Measurements from ENCODE around the gene PLEKHG7.

Gene PLEKHG7

GRCh38 chr12:92733181-92733580, 30.4 kb downstream of the PLEKHG7 start:
- DNase-seq (ENCODE audit: insufficient read length, low spot score): no peak
- FAIRE-seq: no peak
- TF ChIP-seq CTCF (IDR thresholded peaks at IDR 0.05; ENCODE audit: insufficient read depth, missing control alignments): no peak

- no peak for DNase-seq (ENCODE audit: insufficient read length, low spot score)
- TF ChIP-seq CTCF (IDR thresholded peaks at IDR 0.05; ENCODE audit: insufficient read depth, missing control alignments): no peak
- no peak for FAIRE-seq
These were observed 30.9 kb downstream of the PLEKHG7 start for GRCh38 chr12:92733661-92734060.

GRCh38 chr12:92735131-92735721, 32.4 kb downstream of the PLEKHG7 start:
- FAIRE-seq (no peak), DNase-seq (ENCODE audit: insufficient read length, low spot score) (no peak)
- TF ChIP-seq CTCF (IDR thresholded peaks at IDR 0.05; ENCODE audit: insufficient read depth, missing control alignments): no peak

GRCh38 chr12:92736605-92737004, 33.8 kb downstream of the PLEKHG7 start:
- no peak for FAIRE-seq
- no peak for DNase-seq (ENCODE audit: insufficient read length, low spot score)
- no peak for TF ChIP-seq CTCF (IDR thresholded peaks at IDR 0.05; ENCODE audit: insufficient read depth, missing control alignments)

GRCh38 chr12:92737855-92738850, 35.4 kb downstream of the PLEKHG7 start:
- FAIRE-seq: no peak
- DNase-seq (ENCODE audit: insufficient read length, low spot score): no peak
- TF ChIP-seq CTCF (IDR thresholded peaks at IDR 0.05; ENCODE audit: insufficient read depth, missing control alignments): no peak

GRCh38 chr12:92739113-92739512, 36.3 kb downstream of the PLEKHG7 start:
- FAIRE-seq (no peak), DNase-seq (ENCODE audit: insufficient read length, low spot score) (no peak)

More at GRCh38 chr12:92739113-92739512, 36.3 kb downstream of the PLEKHG7 start:
- TF ChIP-seq CTCF (IDR thresholded peaks at IDR 0.05; ENCODE audit: insufficient read depth, missing control alignments): no peak

Measured in D721Med (cell line).